Activated CD8-positive, alpha-beta memory T cell treated with anti-CD3 and anti-CD28 coated beads, Interleukin-2, amount 10 ng/mL, durations not matched to agents 7 days and 5 days (primary cell): Measurements from ENCODE around the gene NUDCD3. TPM values are rescaled to one million over a fixed set of nuclear protein-coding genes. Genes with fewer than 3 reads are reported as not detected.

Experiments
- ATAC-seq: fragments of 150-1000 bp; cut with Tn5 transposase; one replicate; pipeline ENCODE4 v1.10.0; 2021; ENCODE audit warnings: moderate library complexity
- CTCF ChIA-PET: fragments of 350-600 bp; sonication (Branson Sonifier 250); formaldehyde crosslinking; loops from one replicate; lab custom pipeline; 2021; ENCODE audit warnings: antibody characterized with exemption; lab: Charles Lee
- DNase-seq: peaks from one replicate; pipeline ENCODE4 v3.0.0-alpha.2; 2020
- H3K27ac Mint-ChIP-seq: one replicate; pipeline ENCODE4 v1.8.0; 2021; ENCODE audit warnings: mild to moderate bottlenecking, mixed read lengths
- H3K27me3 Mint-ChIP-seq: one replicate; pipeline ENCODE4 v1.8.0; 2021; ENCODE audit warnings: mixed read lengths
- H3K36me3 Mint-ChIP-seq: one replicate; pipeline ENCODE4 v1.8.0; 2021; ENCODE audit warnings: mild to moderate bottlenecking, mixed read lengths
- H3K4me1 Mint-ChIP-seq: one replicate; pipeline ENCODE4 v1.8.0; 2021; ENCODE audit warnings: mixed read lengths
- H3K4me3 Mint-ChIP-seq: one replicate; pipeline ENCODE4 v1.8.0; 2021; ENCODE audit warnings: mild to moderate bottlenecking, moderate library complexity, mixed read lengths
- H3K9me3 Mint-ChIP-seq: one replicate; pipeline ENCODE4 v1.8.0; 2022; ENCODE audit warnings: low read depth, mixed read lengths
- total RNA-seq, 2 experiments: library from RNA; stranded (reverse); gene quantifications; one replicate each; pipeline ENCODE4 v1.2.3, GENCODE V29; 2021

Gene NUDCD3
- total RNA-seq, 2 experiments from 2014 or later, result 92.2 to 101 TPM

- DNase-seq (peak; percentile 31), ATAC-seq (no peak)
- H3K4me3 Mint-ChIP-seq, result no peak overlapping the region
Observed at GRCh38 chr7:44384586-44385433, 105.6 kb downstream of the NUDCD3 start.

GRCh38 chr7:44383566-44383965 is 106.9 kb downstream of the NUDCD3 start:
- Mint-ChIP-seq H3K4me1 (peaks cover 5% of the 10 kb centered on the region), H3K9me3 (no peaks in the 10 kb centered on the region), H3K27ac (no peak overlapping the region), H3K36me3 (no peaks in the 10 kb centered on the region), H3K27me3 (no peaks in the 10 kb centered on the region), H3K4me3 (no peak overlapping the region)
- ATAC-seq (no peak), DNase-seq (peak; percentile 38)
- CTCF ChIA-PET, result no interaction called here

More at GRCh38 chr7:44384586-44385433, 105.6 kb downstream of the NUDCD3 start:
- no peaks in the 10 kb centered on the region for H3K9me3 Mint-ChIP-seq
- H3K27me3 Mint-ChIP-seq, result no peaks in the 10 kb centered on the region
- H3K36me3 Mint-ChIP-seq, result no peaks in the 10 kb centered on the region
- CTCF ChIA-PET, result no interaction called here
- no peaks in the 10 kb centered on the region for H3K4me1 Mint-ChIP-seq
- no peak overlapping the region for H3K27ac Mint-ChIP-seq

DNA sequence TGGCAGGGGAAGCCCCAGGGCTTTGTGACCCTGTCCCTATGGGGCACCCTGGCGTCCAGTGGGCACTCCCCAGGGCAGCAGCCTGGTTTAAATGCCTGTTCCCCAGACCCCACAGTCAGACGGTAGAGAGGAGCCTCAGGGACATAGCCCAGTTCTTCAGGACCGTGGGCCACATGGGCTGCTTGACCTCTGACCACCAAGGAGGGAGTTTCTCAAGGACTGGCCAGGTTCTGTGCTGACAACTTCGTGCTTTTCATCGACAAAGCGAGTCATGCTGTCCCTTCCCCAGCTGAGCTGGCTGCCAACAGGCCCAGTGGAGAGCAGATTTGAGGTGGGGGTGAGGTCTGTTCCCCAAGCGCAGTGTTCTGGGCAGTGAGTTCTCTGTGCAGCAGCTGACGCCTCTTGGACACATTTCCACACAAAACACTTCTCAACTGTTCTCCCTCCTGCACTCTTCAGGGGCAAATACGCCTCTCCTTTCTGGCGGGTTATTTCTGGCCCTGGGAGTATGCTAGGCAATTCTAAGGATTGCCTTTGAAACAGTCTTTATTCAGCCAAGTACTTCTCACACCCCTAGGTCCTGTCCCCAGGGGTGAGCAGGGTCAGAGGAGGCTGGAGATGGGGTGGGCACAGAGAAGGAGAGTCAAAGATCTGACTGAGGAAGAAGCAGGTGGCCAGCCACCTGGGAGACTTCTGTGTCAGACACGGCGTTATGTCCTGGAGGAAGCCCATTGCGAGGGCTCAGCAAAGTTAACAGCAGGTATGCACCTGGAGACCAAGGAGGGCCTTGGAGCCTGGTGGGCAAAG is 107.8 kb downstream of the NUDCD3 start:
- peaks cover 5% of the 10 kb centered on the region for H3K4me1 Mint-ChIP-seq
- ATAC-seq, result no peak
- peak; percentile 37 for DNase-seq
- no peaks in the 10 kb centered on the region for H3K9me3 Mint-ChIP-seq
- H3K4me3 Mint-ChIP-seq, result no peak overlapping the region
- no peaks in the 10 kb centered on the region for H3K27me3 Mint-ChIP-seq
- CTCF ChIA-PET, result no interaction called here
- no peaks in the 10 kb centered on the region for H3K36me3 Mint-ChIP-seq
- H3K27ac Mint-ChIP-seq, result no peak overlapping the region

DNA sequence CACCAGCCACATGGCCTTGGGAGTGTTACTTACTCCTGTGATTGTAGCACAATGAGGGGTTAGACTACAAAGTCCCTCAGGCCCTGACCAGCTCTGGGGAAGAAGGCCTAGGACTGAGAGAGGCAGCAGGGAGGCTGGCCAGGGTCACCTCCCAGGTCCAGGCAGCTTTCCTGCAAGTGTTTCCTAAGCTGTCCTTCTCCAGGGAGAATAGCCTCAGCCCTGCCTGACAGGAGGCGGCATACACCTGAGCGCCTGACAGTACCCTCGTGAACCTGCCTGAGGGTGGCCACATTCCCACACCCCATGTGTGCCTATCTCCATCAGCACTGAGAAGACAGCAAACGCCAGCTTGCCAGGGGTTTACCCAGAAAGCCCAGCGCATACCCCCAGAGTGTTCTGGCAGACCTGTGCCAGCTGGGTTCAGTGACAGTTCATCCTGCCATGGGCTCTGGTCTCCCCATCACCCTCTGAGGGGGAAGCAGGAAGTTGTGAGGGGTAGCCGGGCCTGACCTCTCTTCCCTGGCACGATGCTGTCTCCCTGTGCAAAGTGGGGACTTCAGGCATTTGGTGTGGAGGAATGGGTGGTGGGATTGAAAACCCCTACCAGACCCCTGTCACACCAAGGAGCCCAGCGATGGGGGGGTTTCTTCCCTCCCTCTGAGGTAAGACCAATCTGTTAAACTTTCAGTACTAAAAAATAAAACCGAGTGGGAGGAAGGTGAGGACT is 108.8 kb downstream of the NUDCD3 start:
- Mint-ChIP-seq H3K4me1 (peaks cover 5% of the 10 kb centered on the region), H3K9me3 (no peaks in the 10 kb centered on the region), H3K36me3 (no peaks in the 10 kb centered on the region), H3K4me3 (no peak overlapping the region), H3K27me3 (no peaks in the 10 kb centered on the region), H3K27ac (no peak overlapping the region)
- DNase-seq, result peak; percentile 40
- no peak for ATAC-seq
- CTCF ChIA-PET, result no interaction called here

- Mint-ChIP-seq H3K4me1 (peaks cover 5% of the 10 kb centered on the region), H3K27me3 (no peaks in the 10 kb centered on the region), H3K9me3 (no peaks in the 10 kb centered on the region), H3K27ac (no peak overlapping the region), H3K4me3 (no peak overlapping the region), H3K36me3 (no peaks in the 10 kb centered on the region)
- CTCF ChIA-PET, result no interaction called here
- ATAC-seq (no peak), DNase-seq (no peak)
Observed at GRCh38 chr7:44380831-44381493, 109.5 kb downstream of the NUDCD3 start.

GRCh38 chr7:44380189-44380830 is 110.1 kb downstream of the NUDCD3 start:
- ATAC-seq, result no peak
- no peaks in the 10 kb centered on the region for H3K27me3 Mint-ChIP-seq
- H3K4me3 Mint-ChIP-seq, result no peak overlapping the region

GRCh38 chr7:44379366-44380188 is 110.9 kb downstream of the NUDCD3 start:
- no peaks in the 10 kb centered on the region for H3K27me3 Mint-ChIP-seq
- CTCF ChIA-PET, result interaction anchor here (1.4 kb wide), 1 partner anchor 17 kb away, joined by 3 read pairs; no protein-coding TSS in a partner anchor
- H3K4me1 Mint-ChIP-seq, result peaks cover 5% of the 10 kb centered on the region
- H3K27ac Mint-ChIP-seq, result no peak overlapping the region
- DNase-seq (peak; percentile 34), ATAC-seq (no peak)
- H3K9me3 Mint-ChIP-seq, result no peaks in the 10 kb centered on the region
- no peaks in the 10 kb centered on the region for H3K36me3 Mint-ChIP-seq
- H3K4me3 Mint-ChIP-seq, result no peak overlapping the region

More at GRCh38 chr7:44380189-44380830, 110.1 kb downstream of the NUDCD3 start:
- H3K9me3 Mint-ChIP-seq, result no peaks in the 10 kb centered on the region
- peaks cover 5% of the 10 kb centered on the region for H3K4me1 Mint-ChIP-seq
- H3K36me3 Mint-ChIP-seq, result no peaks in the 10 kb centered on the region
- CTCF ChIA-PET, result no interaction called here
- H3K27ac Mint-ChIP-seq, result no peak overlapping the region
- peak; percentile 19 for DNase-seq

DNA sequence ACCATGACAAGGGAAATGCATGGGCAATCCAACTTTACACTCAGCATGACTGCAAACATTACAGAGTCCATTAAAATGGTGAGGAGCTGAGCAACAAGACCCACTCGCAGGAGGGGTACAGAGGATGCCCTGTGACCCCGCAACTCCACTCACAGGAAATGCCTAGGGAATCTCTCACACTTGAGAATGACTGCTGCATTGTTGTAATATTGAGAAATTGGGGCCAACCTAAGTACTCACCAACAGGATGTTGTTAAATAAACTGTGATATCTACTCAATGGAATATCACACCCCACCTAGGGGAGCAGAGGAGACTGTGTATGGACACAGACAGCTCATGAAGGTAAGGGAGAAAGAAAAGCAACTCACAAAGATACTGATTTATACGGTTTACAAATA is 111.7 kb downstream of the NUDCD3 start:
- Mint-ChIP-seq H3K4me3 (no peak overlapping the region), H3K36me3 (no peaks in the 10 kb centered on the region), H3K9me3 (no peaks in the 10 kb centered on the region), H3K4me1 (peaks cover 5% of the 10 kb centered on the region), H3K27ac (no peak overlapping the region), H3K27me3 (no peaks in the 10 kb centered on the region)
- CTCF ChIA-PET, result interaction anchor here (1.4 kb wide), 1 partner anchor 18 kb away, joined by 3 read pairs; no protein-coding TSS in a partner anchor
- DNase-seq, result peak; percentile 16
- ATAC-seq, result no peak

DNA sequence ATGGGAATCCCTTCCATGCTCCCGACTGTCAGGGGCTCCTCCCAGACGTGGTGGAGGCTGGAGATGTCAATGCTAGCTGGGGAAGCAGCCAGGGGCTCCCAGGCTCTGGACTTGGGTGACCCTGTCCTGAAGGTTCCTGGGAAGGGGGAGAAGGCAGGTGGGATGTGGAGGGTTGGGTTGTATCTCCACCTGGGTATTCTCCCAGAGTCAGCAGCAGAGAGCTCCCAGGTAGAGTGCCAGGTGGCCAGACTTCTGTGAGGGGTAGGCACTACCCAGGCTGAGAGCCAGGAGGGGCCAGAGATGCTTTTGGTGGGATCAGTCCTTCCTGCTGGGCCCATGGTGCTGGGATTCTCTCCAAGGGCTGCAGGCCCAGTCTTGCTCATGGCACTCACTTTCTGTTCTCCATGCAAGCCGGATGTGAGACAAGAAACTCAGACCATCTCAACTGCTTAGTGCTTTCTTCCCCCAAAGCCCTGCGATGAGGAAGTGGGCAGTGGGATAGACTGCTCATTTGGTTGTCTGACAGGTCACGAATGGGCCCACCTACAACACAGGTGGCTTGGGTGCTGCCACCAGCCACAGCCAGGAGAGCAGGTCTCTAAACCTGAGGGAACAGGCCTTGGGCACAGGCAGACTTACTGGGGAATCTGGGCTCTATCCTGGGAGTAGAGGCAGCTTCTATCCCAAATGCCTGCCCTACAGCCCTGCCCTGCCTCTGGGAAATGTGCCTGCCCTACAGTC is 112.6 kb downstream of the NUDCD3 start:
- no peak overlapping the region for H3K4me3 Mint-ChIP-seq
- no peaks in the 10 kb centered on the region for H3K36me3 Mint-ChIP-seq
- ATAC-seq (no peak), DNase-seq (peak; percentile 39)
- CTCF ChIA-PET, result no interaction called here
- peaks cover 5% of the 10 kb centered on the region for H3K4me1 Mint-ChIP-seq
- H3K9me3 Mint-ChIP-seq, result no peaks in the 10 kb centered on the region
- no peaks in the 10 kb centered on the region for H3K27me3 Mint-ChIP-seq
- H3K27ac Mint-ChIP-seq, result peak overlapping the region; percentile 45

- CTCF ChIA-PET, result no interaction called here
- H3K27me3 Mint-ChIP-seq, result no peaks in the 10 kb centered on the region
- no peak overlapping the region for H3K4me3 Mint-ChIP-seq
- H3K36me3 Mint-ChIP-seq, result no peaks in the 10 kb centered on the region
- ATAC-seq (no peak), DNase-seq (no peak)
- H3K9me3 Mint-ChIP-seq, result no peaks in the 10 kb centered on the region
- H3K27ac Mint-ChIP-seq, result no peak overlapping the region
- H3K4me1 Mint-ChIP-seq, result peaks cover 5% of the 10 kb centered on the region
Observed at GRCh38 chr7:44377134-44377463, 113.4 kb downstream of the NUDCD3 start.

DNA sequence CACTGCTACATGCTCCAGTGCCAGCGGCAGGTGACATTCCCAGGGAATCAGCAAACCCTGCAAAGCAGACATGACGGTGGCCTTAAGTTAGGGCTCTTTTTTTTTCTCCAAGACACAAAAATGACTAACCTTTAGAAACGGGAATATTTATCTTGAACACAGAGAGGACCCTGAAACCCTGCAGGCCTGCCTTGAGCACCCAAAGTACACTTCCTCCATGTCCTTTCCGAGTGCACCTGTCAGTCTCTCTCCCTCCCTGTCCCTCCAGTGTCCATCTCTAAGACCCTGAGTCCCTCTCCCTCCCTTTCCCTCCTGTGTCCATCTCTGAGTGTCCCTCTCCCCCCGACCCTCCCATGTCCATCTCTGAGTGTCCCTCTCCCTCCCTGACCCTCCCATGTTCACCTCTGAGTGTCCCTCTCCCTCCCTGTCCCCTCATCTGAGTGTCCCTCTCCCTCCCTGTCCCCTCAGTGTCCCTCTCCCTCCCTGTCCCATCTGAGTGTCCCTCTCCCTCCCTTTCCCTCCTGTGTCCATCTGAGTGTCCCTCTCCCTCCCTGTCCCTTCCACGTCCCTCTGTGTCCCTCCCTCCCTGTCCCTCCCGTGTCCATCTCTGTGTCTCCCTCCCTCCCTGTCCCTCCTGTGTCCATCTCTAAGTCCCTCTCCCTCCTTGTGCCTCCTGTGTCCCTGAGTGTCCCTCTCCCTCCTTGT is 113.9 kb downstream of the NUDCD3 start:
- Mint-ChIP-seq H3K36me3 (no peaks in the 10 kb centered on the region), H3K27ac (no peak overlapping the region), H3K27me3 (peaks cover 2% of the 10 kb centered on the region), H3K4me1 (peaks cover 5% of the 10 kb centered on the region), H3K4me3 (no peak overlapping the region), H3K9me3 (no peaks in the 10 kb centered on the region)
- ATAC-seq (no peak), DNase-seq (peak; percentile 34)
- CTCF ChIA-PET, result no interaction called here
